Mammary epithelial cell (primary cell): ENCODE data around the gene CASZ1.

Experiments
- CTCF ChIP-seq, 2 donors: IDR thresholded peaks in 1 of 2; conservative IDR thresholded peaks in 1 of 2; 2 replicates each; pipeline ENCODE4 v1.5.1; 2011 to 2012; ENCODE audit warnings: inconsistent platforms in 2 of 2, low read length in 2 of 2, mild to moderate bottlenecking in 2 of 2, control low read depth in 1 of 2, low read depth in 1 of 2; ENCODE audit not compliant: insufficient read depth in 1 of 2; ENCODE audit errors: extremely low read depth in 1 of 2
- EZH2 ChIP-seq: IDR thresholded peaks from 2 replicates; pipeline ENCODE4 v1.6.1; 2012; ENCODE audit warnings: low read length, inconsistent platforms, borderline replicate concordance

- TF ChIP-seq CTCF (conservative IDR thresholded peaks at IDR 0.05 in 1 of 2, IDR thresholded peaks at IDR 0.05 in 1 of 2; ENCODE audit: extremely low read depth in 1 of 2, insufficient read depth in 1 of 2, low read depth in 1 of 2, low read length in 2 of 2), result no peak
- no peak for TF ChIP-seq EZH2
Measured at GRCh38 chr1:10703702-10704101, 92.7 kb downstream of the CASZ1 start.
